Stimulated activated CD4-positive, alpha-beta T cell treated with anti-CD3 and anti-CD28 coated beads, Interleukin-12 subunit alpha, Interleukin-12 subunit beta, amount 100 ng/mL, for 24 hours (primary cell): Measurements from ENCODE around the gene DNM2.
"Not testable (repeated sequence)": the region's sequence is repeated elsewhere in the genome, so short reads cannot be mapped to it uniquely, and the experiment has no call there.

ENCODE experiments used
- DNase-seq, 2 experiments: peaks; one replicate each; pipeline ENCODE4 v3.0.0-alpha.2; 2020; ENCODE audit warnings: low read depth in 2 of 2

The DNM2 gene

DNA sequence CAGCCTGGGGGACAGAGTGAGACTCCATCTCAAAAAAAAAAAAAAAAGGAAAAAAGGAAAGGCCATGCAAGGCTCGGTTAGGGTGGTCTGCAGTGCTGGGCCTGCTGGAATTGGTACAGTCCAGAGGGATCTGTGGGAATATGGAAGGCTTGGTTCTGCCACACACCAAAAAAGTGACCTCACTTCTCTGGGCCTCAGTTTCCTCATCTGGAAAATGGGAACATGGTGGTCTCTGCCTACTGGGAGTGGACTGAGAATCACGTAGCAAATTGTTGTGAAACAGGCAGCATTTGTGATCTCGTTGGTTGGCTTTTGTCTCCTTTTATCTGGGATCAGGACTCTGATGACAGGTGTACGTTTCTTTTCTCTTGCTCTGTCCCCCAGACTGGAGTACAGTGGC lies 7.5 kb downstream of the DNM2 start:
- DNase-seq = no peak

DNA sequence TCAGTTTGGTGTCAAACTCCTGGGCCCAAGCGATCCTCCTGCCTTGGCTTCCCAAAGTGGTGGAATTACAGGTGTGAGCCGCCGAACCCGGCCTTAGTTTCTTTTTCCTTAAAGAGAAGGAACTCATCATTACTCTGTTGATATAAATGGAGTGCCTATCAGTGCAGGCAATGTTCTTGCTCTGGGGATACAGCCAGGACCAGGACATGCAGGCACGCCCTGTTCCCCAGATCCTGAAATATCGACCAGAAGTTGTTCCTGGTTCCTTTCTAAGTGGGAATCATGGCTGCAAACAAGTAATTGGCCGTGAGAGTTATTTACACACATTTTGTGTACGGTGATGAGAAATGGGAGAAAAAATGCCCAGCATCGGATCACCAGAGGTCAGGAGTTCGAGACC lies 8.4 kb downstream of the DNM2 start:
- no peak for DNase-seq

DNA sequence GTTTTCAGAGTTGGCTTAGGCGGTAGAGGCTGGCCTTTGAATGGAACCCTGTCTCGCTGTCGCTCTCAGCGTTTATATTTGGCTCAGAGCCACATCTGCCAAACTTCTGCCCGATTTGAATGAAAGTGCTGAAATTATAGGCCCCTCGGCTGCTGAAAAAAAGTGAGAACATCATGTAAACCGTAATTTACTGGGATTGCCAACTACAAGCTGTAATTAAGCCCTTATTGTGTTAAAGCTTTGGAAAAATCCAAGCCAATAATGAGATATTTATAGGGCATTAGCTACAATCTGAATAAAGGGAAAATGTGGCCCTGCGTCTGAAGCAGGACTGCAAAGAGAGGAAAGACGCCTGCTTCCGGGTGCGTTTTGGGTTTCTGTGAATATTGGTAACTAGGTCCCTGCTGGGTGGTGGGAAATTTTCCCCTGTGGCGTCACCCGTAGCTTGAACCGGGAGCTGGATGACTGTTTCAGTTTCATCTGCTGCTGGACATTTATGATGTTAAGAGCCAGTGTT lies 9.9 kb downstream of the DNM2 start:
- no peak for DNase-seq

DNA sequence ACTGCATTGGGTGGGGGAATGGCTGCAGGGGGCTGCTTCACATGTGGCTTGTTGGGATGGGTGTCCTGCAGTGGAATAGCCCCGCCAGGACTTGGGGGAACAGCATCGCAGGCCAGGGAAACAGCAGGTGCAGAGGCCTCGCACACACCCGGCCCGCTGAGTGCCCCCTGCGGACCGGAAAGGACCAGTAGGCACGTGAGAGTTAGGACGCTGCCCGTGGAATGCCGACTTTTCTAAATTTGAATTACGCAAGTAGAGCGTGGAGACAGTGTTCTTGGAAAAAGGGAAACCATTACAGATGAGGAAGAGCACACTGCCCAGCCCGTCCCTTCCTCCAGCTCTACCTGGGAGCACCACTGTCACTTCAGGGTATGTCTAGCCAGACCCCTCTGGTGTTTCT lies 11.5 kb downstream of the DNM2 start:
- no peak for DNase-seq

DNA sequence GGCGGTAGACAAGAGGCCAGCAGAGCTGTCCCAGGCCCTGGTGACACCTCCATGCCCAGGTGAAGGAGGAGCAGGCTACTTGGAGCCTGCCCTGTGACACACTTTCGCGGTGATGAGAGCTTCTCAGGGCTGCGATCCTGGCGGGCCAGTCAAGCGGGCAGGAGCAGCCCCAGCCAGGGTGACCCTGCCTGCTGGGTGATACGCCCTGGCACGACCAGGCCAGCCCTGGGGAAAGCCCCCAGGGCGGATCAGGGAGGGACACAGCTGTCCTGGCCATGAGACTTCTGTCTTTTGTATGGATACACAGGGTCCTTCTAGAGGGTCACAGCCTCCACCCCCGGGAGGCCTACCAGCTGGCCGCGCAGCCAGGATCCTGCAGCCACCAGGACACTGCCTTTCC lies 13.1 kb downstream of the DNM2 start:
- DNase-seq = no peak

DNA sequence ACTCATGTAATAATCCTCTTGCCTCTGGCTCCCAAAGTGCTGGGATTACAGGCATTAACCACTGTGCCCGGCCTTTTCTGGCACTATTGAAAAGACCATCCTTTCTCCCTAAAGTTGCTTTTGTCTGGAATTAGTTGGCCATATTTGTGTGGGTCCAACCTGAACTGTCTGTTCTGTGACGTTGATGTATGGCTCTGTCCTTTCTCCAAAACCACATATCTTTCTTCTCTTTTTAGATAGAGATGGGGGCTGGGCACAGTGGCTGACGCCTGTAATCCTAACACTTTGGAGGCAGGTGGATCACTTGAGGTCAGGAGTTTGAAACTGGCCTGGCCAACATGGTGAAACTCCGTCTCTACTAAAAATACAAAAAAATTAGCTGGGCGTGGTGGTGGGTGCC lies 17.9 kb downstream of the DNM2 start:
- no peak for DNase-seq

DNA sequence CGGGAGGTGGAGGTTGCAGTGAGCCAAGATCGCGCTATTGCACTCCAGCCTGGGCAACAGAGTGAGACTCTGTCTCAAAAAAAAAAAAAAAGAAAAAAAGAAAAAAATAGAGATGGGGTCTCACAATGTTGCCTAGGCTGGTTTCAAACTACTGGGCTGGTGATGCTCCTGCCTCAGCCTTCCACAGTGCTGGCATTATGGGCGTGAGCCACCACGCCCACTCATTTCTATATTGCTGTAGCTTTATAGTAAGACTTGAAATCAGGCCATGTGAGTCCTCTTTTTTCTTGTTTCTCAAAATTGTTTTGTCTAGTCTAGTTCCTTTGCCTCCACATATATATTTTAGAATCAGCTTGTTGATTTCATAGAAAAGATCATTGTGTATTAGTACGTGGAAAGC lies 18.3 kb downstream of the DNM2 start:
- DNase-seq = no peak

DNA sequence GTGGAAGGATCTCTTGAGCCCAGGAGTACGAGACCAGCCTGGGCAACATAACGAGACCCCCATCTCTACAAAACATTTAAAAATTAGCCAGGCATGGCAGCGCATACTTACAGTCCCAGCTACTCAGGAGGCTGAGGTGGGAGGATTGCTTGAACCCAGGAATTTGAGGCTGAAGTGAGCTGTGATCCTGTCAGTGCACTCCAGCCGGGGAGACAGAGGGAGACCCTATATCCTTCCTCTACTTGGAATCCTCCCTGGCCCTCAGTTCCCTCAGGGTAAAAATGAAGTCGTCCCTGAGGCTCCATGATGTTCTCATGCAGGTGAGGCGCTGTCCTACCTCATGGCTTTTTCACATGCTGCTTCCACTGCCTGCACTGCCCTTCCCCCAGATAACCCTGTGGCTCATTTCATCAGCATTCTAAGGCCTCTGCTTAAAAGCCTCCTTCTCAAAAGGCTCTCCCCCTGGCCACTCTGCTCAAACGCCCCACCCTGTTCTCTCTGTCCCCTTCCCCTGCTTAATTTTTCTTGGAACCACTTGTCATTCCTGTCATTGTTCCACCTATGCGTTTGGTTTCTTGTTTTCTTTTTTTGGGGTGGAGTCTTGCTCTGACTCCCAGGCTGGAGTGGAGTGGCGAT lies 19.2 kb downstream of the DNM2 start:
- no peak for DNase-seq

DNA sequence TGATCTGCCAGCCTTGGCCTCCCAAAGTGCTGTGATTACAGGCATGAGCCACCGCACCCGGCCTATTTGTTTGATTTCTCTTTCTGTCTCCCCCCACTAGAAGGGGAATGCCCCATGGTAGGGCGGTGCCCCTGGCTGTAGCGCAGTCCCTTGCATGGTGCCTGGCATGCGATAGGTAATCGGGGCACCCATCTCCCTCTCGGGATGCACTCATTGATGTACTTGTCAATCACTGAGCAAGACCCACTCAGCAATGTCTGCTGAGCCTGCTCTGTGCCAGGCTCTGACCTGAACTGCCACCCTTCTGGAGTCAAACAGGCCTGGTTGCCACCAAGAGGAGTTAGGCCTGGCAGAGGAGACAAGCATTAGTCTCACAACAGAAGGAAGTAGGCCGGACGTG lies 19.8 kb downstream of the DNM2 start:
- DNase-seq = no peak

DNA sequence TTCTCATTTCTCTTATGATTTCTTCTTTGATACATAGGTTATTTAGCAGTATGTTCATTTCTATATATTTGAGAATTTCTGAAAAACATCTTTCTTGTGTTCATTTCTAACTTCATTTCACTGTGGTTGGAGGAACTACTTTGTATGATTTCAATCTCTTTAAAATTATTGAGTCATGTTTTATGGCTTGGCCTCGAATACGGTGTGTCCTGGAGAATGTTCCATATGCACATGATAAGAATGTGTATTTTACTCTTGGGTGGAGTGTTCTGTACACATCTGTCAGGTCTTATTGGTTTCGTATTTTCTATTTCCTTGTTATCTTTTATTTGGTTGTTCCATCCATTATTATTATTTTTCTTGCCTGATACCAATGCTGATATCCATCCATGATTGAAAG lies 22.9 kb downstream of the DNM2 start:
- no peak for DNase-seq

DNA sequence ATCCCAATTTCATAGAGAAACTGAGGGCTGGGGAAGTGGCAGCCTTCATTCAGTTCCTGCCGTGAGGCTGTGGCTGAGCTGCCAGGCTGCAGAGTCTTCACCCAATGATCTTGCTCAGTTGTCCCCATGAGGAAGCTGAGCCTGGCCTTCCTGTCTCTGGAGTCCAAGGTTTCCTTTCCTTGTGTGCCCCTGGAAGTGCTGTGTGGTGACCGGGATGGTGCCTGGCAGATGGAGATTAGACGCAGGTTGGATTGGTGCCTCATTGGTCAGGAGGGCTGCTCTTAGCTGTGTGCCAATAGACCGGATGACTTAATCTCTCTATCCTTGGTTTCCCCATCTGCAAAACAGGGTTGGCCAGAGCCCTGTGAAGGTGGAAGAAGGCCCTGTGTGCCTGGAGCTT lies 24.6 kb downstream of the DNM2 start:
- no peak for DNase-seq

DNA sequence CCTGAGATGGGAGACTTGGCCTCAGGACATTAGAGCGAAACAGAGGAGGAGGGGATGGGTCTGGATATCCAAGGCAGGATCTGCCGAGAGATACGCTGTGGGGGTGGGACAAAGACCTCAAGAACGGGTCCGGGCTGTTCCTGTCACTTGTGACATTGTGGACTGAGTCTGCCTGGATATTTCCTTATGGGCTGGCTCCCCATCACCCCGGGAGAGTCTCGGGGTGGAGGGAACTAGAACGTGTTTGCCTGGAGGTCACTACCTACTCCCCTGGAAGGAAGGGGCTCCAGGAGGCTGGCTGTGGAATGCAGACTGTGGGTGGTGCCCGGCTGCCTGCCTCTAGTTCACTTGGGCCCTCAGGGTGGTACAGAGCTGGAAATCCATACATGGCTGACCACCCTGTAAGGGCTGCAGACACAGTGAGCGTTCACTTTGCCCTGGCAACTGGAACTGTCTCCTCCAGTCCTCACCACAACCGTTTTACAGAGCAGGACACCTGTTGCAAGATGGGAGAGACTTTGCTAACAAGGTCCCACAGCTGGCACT lies 26.4 kb downstream of the DNM2 start:
- no peak for DNase-seq

DNA sequence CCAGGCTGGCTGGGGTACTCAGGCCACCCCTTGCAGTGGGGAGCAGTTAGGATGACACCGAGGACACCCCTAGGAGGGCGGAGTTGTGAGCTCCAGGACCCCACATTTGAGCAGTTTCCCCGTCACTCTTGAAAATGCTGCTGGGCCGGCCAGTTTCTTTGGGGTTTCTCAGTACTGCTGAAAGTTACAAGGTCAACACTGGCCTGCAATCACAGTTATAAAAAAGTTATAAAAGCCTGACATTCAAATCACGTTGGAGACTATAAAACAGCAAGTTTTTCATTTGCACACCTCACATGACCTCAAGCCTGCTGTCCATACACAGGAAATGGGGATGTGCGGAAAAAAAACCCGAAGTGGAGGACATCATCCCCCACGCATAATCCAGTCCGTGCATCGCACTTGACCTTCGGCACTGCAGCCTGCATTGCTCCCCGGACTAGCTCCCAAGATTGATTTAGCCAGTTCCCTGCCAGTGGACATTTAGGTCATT lies 27.0 kb downstream of the DNM2 start:
- DNase-seq = no peak

DNA sequence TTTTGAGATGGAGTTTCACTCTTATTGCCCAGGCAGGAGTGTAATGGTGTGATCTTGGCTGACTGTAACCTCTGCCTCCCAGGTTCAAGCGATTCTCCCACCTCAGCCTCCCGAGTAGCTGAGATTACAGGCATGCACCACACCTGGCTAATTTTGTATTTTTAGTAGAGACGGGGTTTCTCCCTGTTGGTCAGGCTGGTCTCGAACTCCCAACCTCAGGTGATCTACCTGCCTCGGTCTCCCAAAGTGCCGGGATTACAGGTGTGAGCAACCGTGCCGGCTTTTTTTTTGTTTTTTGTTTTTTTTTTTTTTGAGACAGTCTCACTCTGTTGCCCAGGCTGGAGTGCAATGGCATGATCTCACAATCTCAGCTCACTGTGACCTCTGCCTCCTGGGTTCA lies 28.6 kb downstream of the DNM2 start:
- not testable (repeated sequence) for DNase-seq

DNA sequence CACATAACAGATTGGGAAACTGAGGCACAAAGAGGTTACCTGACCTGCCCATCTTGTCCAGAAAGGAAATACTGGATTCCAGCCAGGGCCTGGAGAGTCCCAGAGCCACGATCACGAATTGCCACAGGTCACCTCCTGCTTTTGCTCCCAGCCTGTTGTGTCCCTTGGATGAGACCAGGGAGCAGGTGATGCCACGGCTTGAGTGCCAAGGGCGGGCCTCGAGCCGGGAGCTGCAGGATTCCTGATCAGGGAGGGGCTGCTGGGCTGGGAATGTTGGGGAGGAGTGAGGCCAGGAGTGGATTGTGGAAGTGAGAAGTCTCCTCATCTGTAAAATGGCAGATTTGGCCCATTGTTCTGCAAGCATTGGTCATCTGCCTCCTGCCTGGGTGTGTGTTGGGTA lies 29.4 kb downstream of the DNM2 start:
- no peak for DNase-seq

DNA sequence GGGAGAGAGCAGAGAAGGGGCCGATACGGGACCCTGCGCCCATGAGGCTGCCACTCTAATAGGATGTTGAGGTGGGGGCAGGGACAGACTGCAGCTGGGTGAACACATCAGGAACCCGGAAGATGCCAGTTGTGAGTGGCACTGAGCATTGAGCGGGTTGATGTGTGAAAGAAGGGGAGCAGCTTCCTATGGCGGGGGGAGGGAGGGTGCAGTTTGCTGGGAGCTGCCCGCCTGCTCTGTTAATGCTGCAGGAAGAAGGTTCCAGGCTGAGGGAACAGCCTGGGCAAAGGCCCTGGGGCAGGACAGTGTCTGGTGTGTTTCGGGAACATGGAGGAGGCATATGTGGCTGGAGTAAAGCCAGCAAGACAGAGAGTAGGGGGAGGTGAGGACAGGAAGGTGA lies 29.8 kb downstream of the DNM2 start:
- no peak for DNase-seq

DNA sequence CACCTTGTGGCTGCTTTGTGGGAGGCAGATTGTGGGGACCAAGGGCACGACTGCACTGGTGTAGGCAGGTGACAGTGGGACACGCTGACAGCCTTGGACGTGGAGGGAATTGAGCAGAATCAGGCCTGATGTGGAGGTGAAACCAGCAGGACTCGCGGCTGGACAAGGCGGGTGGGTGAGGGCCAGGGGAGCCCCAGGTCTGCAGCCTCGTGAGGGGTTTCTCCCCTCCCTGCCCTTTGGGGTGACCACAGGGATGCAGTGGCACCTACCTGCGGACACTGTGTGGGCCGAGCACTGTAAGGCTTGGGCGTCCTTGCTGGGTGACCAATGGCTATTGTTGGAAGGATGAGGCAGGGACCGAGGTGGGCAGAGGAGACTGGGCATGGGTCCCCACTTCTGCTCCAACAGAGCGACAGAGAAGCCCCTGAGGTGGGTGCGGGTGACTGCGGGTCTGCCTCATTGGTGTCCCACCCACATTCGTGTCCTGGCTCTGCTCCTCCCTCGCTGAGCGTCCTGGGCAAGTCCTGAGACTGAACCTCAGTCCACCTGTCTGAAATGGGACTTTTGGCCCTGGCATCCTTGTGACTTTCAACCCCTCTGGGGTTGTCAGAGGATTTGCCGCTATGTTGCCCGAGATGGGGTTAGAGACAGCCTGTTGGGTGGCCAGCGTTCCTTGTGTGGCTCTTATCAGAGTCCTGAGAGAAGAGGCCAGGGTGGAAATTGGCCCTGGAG lies 30.5 kb downstream of the DNM2 start:
- no peak for DNase-seq

DNA sequence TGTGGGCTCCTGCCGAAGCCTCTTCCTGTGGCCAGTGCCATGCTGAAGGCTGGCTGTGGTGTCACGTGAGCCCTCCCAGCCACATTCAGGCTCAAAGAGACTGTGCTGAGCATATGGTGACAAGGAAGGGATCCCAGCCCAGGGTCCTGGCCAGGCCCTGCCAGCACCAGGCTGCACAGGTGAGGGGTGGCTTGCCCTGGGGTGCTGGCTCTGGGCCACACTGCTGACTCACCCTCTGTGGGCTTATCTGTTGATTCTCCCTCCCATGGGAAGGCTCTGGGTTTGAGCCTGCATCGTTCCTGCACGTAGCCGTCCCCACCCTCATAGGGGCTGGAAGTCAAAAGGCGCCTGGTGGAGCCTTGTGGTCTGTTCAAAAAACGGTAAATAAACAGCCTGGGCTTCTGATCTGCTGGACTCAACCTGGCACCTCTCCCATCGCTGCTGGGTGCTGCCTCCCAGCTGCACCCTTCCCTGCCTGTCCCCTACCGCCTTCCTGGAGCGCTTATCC lies 31.1 kb downstream of the DNM2 start:
- DNase-seq = no peak

DNA sequence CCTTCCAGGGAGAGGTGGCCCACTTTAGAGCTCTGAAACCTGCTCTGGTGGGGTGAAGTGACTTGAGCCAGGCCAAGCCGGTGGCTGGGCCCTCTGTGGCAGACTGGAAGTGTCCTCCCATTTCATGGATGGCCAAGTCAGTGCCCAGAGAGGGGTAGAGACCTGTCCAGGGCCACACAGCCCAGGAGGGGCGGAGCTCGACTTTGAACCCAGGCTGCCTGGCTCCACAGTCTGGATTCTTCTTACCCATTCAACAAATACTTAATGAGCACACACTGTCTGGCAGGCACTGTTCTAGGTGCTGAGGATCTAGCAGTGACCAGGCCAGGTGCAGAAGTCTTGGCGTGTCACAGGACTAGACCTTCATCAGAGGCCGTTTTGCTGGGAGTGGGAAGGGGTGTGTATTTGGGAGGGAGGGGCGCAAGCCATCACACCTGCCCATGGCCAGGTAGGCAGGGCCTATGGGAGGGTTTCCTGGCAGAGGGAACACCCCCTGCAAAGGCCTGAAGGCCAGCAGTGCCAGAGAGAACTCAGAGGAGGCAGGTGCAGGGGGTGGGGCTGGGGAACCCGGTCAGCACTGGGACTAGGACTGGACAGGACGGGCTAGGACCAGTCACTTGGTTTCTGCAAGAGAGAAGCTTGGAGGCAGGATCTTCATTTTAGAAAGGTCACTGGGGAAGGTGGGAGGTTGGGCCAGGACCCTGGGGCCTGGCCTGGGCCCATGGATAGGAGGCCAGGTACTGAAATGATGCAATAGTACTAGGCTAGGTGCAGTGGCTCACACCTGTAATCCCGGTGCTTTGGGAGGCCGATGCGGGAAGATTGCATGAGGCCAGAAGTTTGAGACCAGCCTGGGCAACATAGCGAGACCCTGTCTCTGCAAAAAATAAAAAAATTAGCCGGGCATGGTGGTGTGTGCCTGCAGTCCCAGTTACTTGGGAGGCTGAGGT lies 31.8 kb downstream of the DNM2 start:
- DNase-seq = no peak

DNA sequence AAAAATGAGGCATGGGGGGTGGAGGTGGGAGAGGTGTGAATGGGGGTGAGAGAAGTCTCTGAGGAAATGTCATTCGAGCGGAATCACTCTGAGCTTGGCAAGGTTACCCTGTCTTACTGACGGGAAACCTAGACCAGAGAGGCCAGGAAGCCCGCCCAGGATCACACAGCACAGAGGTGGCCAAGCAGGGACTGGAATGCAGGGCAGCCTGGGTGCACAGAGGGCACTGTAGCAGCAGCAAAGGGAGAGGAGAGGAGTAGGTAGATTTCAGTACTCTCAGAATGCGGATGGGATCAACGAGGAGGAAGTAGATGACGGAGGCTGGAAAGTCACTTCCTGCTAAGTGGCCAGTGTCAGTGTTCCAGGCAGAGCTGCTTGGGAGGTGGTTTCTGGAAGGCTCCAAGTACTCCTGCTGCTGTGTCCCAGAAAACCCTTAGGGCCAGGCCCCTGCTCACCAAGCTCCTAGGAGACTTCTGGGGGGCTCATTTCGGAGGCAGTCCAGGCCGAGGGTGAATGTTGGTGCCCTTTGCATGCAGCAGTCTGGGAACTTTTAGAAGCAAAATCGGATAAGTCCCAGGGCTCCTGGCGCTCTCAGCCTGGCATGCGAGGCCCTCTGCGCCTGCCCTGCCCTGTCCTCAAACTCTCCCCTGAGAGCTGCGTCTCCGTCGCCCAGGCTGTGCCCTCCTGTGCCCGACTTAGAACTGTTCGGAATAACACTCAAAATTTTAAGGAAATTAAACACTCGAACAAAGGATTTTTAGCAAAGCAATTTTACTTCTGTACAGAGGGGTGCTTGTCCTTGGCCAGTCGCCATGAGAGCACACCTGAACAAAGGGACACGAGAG lies 33.5 kb downstream of the DNM2 start:
- no peak for DNase-seq
